GM18498 (cell line): ENCODE data around the gene ANKS3.

Experiments
- ATAC-seq: cut with Tn5 transposase; IDR thresholded peaks from one replicate; pipeline ENCODE4 v1.9.1; 2021; ENCODE audit warnings: mild to moderate bottlenecking, moderate library complexity; ENCODE audit not compliant: unreplicated experiment

Gene ANKS3

DNA sequence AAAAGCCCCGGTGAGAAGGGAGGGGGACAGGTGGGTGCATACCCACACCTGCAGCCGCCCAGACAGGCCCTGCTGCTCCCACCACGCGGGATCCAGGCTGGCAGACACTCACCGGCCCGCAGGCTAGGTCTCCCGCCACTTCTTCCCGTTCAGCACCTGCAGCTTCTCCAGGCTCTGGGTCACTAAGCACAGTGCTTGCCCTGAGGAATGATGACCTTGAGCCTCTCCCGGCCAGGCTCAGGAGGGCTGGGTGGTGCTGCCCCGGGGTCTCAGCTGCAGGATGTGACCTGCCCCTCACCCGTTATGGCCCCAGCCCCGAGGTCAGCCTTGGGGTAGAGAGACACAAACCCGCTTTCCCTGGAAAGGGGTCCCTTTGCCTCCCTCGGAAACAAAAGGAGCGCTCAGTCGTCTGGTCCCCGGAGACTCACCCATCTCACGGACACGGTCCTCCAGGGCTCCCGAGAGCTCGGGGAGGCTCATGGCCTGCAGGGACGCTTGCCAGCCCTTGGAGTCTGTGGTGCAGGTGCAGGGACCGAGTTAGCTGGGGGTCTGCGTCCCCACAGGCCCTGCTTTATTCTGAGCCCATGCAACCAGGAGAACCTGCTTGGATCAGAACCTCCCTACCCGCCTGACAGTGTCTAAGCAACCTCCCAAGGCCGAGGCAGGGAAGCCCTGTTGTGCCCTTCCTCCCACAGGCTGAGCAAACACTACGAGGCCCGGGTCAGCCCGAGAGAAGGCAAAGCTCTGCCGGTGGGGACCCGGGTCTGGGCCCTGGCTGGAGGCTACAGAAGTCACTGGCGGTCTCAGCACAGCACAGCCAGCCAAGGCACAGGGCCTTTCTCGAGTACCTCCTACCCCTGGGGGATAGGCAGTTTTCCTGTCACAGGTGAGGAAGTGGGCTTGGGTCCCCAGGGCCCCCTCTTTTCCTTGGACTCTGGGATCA, 36.9 kb downstream of the ANKS3 start:
- ATAC-seq: no peak

DNA sequence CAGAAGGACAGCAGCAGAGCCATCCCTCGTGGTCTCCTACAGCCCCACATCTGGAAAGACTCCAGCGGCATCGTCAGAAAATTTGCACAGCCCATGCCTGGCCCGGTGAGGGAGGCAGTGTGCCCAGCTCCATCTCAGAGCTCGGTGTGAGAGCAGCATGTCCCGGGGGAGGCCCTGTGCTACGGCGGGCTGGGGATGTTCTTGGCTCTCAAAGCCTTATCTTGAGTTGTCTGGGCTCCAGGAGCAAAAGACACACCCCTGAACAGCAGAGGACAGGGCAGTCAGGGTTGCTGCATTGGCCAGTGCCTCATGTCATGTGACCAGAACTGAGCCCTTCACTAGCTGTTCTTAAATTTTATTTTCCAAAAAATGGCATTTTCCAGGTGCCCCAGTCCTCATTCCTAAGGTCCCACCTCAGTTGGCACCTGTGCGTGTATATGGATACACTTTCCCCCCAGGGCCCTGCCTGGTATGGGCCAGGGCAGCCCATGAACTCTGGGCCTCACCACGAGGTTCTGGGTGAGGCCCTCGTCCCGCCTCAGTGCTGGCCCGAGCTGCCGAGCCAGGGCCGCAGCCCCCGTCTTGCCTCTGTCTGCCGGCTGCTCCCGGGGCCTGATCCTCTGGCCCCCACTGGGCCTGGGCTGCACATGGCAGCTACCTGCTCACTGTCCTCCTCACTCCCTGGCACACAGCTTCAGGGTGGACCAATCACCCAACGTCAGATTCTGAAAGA, 37.7 kb downstream of the ANKS3 start:
- ATAC-seq: no peak

DNA sequence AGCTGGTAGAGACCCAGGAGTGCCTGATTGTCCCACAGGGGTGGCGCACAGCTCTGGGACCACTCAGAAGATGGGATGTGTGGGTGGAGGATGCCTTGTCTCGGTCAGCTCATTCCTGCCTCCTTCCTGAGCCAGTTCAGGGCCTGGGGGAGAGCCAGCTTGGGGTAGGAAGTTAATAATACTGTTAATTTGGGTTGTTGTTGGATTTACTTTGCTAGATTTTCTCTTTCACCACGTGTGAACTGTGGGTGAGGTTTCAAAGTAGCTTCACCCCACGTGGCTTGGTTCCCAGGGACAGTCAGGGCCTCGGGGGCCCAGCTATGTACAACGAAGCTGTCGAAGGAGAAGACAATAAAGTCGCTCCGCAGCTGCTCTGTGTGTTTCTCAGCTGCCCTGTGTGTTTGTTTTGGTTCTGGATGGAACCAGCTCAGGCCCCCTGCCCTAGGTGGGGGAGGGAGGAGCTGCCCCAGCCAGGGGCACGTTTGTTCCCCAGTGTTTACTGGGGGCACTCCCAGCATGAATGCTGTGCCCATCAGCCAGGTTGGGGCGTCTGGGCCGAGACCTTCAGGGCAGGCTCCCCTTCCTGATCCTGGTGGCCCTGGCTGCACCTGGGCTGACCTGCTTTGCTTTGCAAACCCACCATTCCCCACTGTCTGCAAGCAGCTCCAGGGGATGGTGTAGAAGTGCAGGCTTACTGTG, 38.4 kb downstream of the ANKS3 start:
- no peak for ATAC-seq

DNA sequence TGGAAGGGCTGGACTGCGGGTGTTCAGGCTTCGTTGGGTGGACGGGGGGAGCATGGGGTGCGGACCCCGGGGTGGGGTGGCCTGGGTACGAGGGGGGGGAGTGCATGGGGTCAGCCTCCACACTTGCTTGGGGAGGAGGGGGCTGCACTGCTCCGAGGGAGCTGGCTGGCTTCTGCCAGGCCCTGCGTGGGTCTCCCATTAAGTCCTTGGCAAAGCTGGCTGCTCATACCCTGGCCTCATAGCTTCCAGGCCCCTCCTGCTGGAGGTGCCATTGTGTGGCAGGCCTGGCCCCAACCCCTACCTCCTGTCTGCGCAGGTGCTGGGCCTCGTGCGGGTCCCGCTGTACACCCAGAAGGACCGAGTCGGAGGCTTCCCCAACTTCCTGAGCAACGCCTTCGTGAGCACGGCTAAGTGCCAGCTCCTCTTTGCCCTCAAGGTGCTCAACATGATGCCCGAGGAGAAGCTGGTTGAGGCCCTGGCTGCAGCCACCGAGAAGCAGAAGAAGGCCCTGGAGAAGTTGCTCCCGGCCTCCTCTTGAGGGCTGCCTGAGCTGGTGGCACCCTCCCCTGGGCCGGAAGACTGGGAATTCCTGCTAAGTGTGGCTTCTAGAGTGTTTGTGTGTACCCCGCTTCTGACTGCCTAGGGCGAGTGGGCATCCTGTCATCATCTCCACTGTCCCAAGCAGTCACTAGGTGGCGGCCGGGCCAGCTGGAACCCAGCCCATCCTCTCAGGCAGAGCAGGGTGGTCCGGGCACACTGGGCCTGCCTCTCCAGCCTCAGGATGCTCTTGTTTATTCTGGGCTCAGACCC, 39.2 kb downstream of the ANKS3 start:
- no peak for ATAC-seq

DNA sequence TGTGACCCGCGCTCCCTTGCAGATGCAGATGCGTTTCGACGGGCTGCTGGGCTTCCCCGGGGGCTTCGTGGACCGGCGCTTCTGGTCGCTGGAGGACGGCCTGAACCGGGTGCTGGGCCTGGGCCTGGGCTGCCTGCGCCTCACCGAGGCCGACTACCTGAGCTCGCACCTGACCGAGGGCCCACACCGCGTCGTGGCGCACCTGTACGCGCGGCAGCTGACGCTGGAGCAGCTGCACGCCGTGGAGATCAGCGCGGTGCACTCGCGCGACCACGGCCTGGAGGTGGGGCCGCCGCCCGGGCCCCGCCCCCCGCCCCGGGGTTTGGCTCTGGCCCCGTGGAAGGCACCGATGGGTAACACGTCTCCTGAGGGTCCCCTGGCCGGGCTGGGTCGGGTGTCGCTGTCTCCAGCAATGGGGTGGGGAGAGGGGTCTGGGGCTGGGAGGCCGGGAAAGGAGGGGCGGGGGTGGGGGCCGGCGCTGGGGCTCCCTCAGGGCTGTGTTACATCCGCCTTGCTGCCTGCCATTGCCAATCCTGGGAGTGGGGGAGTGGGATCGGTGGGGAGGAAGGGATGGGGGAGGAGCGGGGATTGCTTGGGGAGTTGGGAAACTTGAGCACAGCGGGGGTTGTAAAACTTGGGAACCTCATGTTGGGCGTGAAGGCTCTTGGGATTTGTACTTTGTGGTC, 40.0 kb downstream of the ANKS3 start:
- ATAC-seq: peak; percentile 15

DNA sequence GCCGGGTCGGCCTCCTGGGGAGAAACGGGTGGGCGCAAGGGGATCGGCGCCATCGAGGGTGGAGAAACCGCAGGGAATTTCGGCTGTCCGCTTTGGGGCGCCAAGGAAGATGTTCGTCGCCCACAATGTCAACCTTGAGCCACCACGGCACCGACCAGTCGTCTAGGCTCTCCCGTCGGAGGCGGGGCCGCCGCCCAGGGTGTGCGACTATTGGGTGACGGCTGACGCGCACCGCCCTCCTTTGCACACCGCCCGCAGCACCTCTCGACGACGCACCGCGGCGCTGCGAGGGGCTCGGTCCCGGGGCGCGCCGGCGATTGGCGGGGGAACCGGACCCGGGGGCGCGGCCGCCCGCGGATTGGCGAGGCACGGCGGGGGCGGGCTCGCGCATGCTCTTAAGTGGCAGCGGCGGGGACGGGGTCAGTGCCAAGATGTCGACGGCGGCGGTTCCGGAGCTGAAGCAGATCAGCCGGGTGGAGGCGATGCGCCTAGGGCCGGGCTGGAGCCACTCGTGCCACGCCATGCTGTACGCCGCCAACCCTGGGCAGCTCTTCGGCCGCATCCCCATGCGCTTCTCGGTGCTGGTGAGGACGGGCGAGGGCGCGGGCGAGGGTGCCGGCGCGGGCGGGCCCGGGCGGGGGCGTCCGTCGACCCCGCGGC, 40.6 kb downstream of the ANKS3 start, which contains the start of gene NUDT16L1:
NUDT16L1 (plus strand) TSS at position 267 of the 660 bp plus-strand sequence; CDS start at position 432, 165 bp downstream.
- peak; percentile 95 for ATAC-seq

DNA sequence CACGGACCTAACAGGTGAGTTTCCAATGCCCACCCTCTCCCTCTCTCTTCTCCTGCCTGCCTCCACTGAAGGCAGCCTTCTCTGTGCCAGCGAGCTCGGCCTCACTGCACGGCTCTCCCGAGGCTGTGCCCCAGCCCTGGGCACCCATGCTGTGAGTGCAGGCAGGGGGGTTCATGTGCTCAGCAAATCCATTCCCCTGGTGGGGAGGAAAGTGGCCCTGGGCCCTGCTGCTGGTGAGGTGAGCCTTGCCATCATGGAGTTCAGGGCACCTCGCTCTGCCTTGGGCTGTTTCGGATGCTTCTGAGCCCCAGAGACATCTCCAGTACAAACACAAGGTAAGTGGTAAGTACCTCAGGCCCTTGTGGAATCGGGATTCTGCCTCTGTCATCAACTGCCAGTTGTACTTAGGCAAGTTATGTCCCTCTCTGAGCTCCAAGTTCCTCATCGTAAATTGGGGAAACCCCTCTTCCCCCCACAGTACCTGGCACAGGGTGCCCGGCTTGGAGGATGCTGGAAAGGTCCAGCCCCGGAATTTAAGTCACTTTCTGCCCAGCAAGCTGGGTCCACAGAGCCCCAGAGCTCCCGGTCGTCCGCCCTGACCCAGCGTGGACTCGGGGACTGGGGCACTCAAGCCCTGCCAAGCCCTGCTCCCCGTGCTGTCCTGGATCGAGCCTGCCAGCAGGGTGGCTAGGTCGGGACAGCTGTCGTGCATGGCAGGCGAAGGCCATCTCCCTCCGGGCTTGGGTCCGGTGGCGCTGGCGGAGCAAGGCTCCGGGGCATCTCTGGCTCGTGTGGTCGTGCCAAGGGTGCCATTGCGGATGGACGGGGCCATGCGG, 41.4 kb downstream of the ANKS3 start:
- ATAC-seq: peak; percentile 8

DNA sequence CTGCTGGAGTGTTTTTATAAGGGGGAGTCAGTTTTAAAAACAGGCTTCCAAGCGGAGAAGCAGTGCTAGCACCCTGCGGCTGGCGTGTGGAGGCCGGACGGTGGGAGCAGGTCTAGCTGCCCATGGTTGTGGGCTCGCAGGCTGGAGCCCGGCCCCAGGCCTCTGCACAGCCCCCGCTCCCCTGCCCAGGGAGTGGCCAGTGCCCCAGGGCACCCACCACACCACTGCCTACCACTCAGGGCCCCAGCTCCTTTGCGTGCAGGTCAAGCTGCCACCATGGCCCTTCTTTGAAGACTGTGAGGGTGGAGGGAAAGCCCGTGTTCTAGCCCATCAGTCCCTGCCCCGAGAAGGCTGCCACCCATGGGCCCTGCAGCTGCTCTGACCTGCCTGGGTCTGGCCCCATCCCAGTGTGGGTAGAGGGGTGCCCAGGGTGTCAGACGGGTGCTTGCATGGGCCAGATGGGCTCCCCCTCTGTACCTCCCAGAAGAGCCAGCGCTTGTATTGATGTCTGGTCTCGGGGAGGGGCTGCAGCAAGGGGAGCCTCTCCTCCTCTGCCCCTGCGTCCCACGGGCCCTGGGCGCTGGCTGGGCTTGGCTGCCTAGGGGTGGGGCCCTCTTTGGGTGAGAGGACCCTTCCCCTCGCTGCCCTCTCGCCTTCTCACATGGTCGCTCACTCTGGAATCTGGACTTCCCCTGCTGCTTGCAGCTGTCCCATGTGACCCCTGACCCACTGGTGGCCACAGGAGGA, 42.2 kb downstream of the ANKS3 start:
- no peak for ATAC-seq

DNA sequence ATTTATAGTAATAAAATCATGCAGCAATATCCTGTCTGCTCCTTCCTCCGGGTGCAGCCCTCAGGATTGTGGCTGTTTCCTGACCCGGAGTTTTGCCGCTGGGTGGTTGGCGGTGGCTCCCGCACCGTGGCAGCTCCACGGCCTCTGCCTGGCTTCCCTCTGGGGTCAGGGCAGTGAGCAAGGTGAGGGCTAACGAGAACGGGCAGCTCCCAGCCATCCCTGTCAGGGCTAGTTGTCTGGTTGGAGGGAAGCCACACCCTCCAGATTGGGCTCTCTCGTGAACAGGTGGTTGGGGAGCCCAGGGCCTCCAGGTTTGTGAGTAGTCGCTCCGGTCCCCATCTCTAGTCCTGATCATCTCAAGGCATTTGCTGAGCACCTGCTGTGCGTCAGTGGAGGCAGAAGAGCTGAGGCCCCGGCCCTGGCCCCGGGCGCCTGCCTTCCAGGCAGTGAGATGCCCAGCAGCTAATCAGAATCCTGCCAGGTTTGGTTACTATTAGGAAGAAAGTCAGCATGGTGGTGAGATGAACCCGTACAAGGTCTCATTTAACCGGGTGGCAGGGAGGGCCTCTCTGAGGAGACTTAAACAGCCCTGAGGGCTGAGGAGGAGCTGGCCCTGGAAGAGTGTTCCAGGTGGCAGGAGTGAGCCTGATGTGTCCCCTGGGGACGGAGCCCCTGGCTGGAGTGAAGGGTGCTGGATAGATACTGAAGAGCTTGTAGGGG, 43.0 kb downstream of the ANKS3 start:
- ATAC-seq: no peak

DNA sequence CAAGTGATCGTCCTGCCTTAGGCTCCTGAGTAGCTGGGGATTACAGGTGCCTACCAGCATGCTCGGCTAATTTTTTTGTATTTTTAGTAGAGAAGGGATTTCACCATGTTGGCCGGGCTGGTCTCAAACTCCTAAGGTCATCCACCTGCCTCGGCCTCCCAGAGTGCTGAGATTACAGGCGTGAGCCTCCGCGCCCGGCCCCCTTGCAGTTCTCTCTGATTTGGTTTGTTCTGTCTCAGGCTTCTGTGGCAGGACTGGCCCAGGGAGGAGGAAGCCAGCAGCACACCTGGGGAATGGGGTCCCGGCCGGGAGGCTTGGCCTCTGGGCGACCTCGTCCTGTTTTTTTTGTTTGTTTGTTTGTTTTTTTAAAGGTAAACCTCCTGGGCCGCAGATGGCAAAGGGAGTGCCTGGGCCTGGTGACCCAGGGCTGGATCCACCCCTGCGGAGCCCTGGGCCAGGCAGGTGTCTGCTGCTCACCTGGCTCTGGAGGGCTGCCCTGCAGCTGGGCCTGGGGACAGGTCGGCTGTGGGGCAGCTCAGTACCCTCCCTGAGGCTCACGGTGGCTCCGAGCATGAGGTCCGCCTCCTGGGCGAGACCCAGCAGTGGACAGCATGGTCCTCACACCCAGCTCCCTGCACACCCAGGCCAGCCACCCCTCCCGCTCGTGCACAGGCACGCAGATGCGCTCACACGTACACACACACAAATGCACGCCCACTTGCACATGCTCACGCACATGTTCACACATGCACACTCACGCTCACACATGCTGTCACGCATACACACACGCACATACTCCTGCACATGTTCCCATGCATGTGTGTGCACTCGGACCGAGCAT, 44.0 kb downstream of the ANKS3 start:
- ATAC-seq: no peak

DNA sequence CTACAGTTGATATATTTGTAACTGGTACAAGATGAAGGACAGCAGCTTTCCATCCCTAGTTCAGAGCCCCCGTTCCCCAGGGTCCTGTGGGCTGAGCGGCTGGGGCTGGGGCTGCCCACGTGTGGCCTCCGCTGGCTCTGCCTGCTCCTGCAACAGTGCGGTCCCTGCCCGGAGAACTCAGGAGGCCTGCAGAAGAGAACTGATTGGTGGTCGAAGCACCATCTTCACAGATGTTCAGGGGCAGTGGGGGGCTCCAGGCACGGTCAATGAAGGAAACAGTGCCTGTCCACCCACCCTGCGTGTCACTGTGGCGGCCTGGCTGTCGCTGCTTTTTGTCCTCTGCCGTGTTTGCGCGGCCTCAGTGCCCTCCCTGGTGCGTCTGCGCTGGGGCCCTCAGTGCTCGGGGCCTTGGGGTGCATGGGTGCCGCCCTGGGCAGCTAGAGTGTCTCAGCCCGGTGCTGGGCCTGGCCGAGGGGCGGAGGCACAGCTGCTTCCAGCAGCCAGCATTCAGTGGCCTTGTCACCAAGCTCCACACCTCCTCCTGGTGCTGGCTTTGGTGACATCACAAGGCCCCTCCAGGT, 44.9 kb downstream of the ANKS3 start:
- ATAC-seq: no peak

DNA sequence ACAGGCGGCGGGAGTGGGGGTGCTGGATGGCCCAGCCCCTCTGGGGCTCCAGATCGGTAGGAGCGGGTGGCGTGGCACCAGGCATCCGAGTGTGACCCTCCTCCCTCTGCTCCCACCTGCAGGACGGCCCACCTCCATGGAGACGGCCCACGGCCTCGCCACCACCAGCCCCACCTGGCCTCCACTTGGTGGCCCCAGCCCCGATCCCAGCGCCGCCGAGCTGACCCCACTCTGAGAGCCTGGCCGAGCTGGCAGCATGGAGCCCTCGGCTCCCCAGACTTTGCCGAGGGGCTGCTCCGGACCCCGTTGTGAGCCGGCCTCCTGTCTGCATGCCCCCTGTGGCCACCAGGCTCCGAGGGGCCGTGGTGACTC, 45.4 kb downstream of the ANKS3 start:
- no peak for ATAC-seq

DNA sequence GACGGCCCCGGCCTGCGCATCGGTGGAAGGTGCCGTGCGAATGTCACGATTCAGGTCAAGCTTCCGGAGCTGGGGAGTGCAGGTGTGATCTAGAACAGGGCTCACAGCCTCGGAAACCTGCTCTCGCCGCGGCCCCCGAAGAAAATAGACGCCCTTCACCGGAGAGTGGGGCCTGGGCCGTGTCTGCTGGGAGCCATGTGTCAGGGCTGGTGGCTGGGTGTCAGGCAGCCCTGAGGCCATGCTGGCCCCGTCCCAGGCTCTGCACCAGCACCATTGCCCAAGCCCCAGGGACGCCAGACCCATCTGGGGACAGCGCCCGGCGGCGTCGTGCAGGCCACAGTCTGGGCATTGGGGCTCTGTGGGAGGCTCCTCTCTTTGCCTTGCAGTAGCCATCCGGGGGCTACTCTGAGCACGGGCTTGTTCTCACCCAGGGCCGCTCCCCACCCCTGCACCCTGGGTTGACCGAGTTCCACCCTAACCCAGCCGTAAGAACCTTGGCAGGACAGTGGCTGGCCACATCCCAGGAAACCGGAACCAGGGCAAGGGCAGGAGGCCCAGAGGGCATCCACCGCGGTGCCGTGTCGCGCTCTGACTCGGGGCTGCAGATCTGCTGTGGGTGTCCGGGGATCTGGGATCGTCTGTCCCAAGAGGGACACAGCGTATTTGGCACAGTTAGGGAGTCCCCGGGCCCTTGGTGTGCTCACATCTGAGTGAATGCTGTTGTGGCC, 46.0 kb downstream of the ANKS3 start:
- ATAC-seq: no peak

DNA sequence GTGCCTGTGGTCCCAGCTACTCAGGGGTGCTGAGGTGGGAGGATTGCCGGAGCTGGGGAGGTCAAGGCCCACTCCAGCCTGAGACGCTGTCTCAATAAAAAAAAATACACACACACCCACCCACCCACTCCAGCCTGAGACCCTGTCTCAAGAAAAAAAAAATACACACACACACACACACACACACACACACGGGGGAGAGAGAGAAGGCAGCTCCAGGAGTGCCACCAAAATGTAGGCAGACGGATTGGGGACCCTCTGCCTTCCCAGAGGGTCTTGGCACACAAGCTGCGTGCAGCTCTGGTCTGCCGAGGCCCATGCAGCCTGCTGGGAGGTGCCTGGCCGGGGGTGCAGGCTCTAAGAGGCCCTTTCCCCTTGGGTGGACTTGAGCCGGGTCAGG, 46.7 kb downstream of the ANKS3 start:
- ATAC-seq: no peak

DNA sequence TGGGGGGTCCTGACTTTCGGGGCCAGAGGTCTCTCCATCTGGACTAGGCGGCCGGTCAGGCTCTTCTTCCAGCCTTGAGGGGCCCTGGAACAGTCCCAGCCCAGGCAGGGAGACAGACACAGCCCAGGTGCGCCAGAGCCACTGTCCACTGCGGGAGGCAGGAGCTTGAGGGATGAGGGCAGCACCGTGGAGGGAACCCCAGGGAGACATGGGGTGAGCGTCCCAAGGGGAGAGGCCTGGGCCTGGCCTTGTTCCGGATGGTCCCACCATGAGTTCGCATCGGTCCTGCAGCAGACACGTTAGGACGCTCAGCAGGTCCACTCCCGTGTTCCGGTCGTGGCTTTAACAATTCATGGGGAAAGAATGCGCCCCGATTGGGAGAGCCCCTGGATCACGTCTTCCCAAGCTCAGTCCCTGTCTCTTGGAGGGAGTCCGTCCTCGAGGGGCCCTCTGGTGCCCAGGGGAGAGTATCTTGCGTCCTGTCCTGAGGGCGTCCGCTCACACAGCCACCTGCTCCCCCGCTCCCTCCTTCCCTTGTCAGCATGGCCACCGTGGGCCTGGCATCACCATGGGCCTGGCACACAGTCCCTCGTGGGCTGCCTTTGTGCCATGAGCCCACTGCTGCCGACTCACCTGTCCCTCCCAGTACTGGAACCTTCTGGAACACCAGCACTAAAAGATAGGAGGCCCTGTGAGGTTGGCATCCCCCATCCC, 47.4 kb downstream of the ANKS3 start:
- no peak for ATAC-seq
